Measurements from ENCODE around the gene BIN1.

BIN1 gene

GRCh38 chr2:127058246-127058953, 48.6 kb downstream of the BIN1 start:
- no peak for DNase-seq (ENCODE audit: low read depth)

DNA sequence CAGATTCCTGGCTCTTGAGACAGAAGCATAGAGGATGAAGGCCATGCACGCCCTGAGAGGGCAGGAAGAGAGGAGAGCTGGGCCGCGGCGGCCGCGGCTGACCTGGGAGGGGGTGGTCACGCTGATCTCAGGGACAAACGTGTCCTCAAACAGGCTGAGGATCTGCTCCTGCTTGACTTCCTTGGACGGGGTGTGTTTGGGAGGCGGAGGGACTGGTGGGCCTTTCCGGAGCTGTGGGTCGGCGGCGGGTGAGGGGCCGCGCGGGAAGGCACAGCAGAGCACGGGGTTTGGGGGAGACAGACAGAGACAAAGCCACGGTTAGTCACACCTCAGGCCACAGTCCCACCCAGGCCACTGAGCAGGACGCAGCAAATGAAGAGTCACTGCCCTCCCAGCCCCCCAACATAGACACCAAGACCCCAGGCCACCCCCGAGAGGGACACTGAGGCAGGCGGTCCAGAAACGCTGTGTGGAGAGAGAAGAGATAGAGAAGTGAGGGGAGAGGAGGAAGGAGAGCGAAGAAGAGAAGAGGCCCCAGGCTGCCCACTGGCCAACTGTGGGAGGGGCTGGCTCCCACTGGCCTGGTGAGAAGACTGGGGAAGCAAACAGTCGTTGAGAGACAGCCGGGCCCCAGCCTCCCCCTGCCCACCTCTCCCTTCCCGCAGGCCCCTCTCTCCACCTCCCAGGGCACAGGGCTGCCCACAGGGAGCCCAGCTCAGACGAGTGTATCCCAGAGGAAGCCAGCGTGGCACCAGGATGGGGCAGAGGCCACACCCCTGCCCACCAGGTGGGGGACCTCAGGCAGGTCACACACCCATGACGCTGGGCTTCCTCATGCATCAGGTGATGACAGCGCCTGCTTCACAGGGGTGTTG, 49.3 kb downstream of the BIN1 start:
- DNase-seq (ENCODE audit: low read depth) = no peak

GRCh38 chr2:127056631-127057370, 50.2 kb downstream of the BIN1 start:
- DNase-seq (ENCODE audit: low read depth) = no peak

GRCh38 chr2:127056086-127056485, 50.9 kb downstream of the BIN1 start:
- no peak for DNase-seq (ENCODE audit: low read depth)

DNA sequence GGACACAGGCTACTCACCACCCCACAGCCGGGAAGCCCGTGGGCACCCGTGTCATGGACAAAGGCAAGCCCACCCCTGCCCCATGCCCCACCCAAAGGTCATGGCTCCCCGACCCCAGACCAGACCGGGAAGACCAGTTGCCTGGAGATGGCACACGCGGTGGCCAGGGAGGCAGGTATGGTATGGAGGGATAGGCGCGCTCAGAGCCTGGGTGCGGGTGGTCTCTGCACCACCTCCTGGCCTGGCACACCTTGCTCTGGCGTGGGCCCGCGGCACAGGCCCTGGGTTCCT, 51.2 kb downstream of the BIN1 start:
- no peak for DNase-seq (ENCODE audit: low read depth)

DNA sequence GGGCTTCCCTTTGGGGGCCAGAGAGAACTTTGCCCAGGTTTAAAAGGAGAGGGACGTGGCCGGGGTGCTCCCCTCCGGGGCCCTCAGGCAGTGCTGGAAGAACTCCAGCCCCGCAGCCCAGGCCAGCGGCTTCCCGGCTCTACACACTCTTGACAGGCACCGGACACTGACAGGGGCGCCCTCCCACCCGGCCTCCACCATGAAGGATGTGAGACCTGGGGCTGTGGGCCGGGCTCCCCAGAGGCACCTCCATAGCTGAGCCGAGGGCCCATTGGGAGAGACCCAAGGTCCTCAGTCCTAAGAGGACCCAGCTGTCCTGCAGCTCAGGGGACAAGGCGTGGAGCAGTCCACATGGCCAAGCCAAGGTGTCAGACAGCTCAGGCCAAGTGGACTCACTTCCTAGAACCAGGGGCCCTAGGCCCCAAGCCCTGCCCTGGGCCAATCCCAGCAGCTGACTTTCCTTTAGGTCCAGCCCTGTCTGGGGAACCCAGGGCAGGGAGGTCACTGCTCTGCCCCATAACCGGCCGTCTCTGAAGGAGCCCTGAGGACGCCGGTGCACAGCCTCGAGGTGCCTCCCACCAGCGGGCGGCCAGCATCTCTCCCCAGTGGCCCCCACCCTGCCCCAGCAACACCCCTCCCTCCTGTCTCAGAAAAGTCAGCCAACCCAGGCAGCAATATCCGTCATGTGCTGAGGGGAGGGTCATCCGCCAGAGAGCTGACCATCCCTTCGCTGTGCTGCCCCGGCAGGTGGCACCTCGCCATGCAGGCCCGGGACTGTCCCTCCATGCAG, 51.8 kb downstream of the BIN1 start:
- no peak for DNase-seq (ENCODE audit: low read depth)

- no peak for DNase-seq (ENCODE audit: low read depth)
Observed at GRCh38 chr2:127054604-127054930, 52.4 kb downstream of the BIN1 start.

DNA sequence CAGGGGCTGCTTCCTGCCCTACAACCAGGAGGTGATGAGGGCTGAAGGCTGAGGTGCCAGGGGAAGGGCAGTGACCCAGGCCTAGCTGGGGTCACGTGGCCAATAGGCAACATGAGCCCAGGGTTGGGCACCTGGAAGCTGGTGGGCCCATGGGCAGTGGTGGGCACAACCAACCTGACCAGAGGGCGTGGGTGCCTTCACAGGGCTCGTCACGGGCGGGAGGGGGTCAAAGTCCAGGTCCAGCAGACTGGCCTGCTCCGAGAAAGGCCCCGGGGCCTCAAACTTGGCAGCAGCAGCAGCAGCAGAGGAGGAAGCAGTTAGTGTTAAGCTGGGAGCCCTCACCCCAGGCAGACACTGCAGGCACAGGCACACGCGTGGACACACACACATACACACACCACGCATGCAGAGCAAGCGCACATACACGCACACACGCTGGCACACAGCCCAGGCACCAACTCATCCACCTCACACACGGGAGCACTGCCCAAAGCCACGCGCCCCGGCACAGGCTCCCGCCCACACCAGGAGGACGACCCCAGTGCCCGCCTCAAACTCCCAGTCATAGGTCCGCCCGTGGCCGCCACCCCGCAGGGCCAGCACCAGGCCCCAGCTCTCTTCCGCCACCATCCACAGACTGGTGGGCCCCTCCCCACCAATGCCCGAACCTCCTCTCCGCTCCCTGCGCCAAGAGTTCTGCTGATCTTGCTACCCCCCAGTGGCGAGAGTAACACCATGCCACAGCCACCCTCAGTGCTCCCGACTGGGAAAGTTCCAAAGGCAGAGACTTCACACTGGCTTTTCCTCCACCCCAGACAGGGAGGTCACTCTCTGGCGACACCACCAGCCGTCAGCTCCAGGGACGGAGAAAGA, 53.0 kb downstream of the BIN1 start:
- no peak for DNase-seq (ENCODE audit: low read depth)

- DNase-seq (ENCODE audit: low read depth) = no peak
Observed at GRCh38 chr2:127052771-127053691, 53.9 kb downstream of the BIN1 start.

DNA sequence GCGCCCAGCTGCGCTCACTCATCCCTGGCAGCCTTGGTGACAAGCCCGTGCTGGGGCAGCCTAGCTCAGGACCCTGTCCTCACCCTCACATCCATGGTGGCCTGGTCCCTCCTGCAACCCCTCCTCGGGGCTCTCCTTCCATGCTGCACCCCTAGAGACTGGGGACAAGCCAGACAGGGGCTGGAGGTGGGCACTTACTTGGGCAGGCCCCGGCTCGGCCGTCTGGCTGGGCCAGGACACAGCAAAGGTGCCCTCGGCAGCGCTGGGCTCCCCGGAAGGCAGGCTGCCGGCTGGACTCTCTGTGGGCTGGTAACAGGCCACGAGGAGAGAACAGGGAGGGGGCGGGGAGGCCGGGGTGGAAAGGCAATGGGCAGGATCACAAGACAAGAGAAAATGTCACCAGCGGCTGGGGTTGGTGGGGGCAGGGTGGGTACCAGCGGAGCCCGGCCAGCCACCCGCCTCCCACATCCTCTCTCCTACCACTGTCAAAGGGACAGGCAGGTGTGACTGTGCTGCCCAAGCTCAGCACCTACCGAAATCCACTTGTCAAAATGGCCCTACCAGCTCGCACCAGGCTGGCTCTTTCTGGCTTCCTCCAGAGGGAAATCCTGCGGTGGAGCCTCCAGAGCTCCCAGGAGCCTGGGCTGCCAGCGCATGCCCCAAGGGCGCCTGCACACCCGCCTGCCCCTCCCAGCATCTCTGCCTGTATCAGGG, 54.7 kb downstream of the BIN1 start:
- DNase-seq (ENCODE audit: low read depth) = no peak

GRCh38 chr2:127051116-127052056, 55.6 kb downstream of the BIN1 start:
- no peak for DNase-seq (ENCODE audit: low read depth)

- DNase-seq (ENCODE audit: low read depth) = no peak
Observed at GRCh38 chr2:127050803-127051115, 56.2 kb downstream of the BIN1 start.

DNA sequence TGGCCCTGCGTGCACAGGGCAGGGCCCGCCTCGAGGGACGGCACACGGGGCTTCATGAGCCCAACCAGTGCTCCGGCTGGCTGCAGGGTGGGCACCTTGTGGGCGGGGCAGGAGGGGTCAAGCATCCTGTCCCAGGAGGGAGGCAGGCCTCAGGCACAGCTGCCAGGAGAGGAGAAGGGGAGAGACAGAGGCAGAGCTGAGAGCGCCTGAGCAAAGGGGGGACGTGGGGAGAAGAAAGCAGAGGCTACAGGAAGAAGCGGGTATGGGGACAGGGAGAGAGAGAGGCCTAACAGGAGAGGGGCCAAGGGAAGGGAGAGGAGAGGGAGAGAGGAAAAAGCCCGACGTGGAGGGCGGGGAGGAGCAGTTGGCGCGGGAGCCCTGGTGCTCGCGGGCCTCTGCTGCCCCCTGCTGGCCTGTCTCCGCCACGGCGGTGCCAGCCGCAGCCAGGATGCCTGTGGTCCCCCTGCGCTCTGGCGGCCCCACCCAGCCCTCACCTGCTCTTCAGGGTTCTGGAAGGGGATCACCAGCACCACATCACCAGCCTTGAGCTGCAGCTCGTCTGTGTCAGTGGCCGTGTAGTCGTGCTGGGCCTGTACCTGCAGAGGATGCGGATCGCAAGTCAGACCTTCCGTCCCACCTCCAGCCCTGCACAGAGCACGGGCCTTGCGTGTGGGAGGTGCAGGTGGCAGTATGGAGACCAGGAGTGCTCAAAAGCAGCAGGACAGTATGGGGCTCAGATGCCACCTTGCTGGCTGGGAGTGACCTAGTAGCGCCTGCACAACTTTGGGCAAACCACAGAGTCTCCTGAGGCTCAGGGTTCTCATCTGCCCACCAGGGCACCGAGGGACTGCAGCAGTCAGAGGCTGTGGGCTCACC, 56.8 kb downstream of the BIN1 start:
- peak; percentile 34 for DNase-seq (ENCODE audit: low read depth)

DNA sequence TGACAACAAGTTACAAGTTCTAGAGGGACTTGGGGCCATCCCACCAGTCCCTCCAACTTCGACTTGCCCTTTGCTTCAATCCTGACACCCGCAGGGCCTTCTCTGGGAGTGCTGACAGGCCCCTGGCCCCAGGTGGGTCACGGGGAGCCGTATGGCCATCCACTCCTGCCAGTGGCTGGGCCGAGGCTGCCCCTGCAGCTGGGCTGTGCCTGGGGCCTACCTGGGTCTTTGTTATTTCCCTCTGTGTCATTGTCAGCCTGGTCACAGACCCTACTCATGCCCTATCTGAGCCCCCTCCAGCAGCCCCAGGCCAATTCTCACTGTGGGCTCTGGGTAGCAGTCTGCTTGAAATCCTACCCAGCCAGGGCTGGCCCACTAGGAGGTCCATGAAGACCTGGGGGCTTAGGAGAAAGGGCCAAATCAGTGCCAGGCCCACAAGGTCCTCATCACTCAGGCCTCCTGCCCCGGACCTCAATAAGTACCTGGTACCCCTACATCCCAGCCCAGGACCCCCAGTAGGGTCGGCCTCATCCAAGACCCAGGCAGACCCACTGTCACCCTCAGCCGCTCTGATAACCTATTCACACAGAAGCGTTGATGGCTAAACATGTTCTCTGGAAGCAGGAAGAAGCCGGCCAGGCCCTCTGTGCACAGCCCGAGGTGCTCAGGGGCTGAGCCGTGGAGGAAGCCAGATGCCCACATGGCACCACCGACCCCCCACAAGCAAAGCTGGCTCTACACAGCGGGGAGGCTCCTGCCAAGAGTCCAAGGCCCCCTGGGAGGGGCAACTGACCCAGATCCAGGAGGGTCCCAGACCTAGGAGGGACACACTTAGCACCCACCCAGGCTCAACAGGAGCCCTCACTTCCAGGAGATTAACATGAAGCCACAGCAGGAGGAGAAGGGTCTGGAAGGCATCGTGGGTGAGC, 57.7 kb downstream of the BIN1 start:
- no peak for DNase-seq (ENCODE audit: low read depth)

- DNase-seq (ENCODE audit: low read depth) = no peak
Observed at GRCh38 chr2:127048618-127048935, 58.4 kb downstream of the BIN1 start.

All from T follicular helper cell (primary cell).